Right lobe of liver (tissue), 4 donors: Measurements from ENCODE around the gene OXCT2.

ENCODE experiments used
- CTCF ChIP-seq, 4 donors: fragments of 200-600 bp in 3 of 4; fragments of 450-650 bp in 1 of 4; IDR thresholded peaks; one replicate each; pipeline versions ENCODE4 v1.5.1 to v1.8.0; 2016 to 2022; ENCODE audit warnings: antibody characterized with exemption in 4 of 4, mild to moderate bottlenecking in 2 of 4
- POLR2A ChIP-seq: fragments of 450-650 bp; IDR thresholded peaks from one replicate; pipeline ENCODE4 v1.6.1; 2017; ENCODE audit warnings: antibody characterized with exemption, mild to moderate bottlenecking
- donor health status: DM: no; HTN: no; CAD: no.
- donor health status: DM: no; HTN: no; CAD: no.
- donor health status: DM: no; HTN: yes; CAD: no.

- TF ChIP-seq CTCF (IDR thresholded peaks at IDR 0.05): no peak
- TF ChIP-seq POLR2A: no peak
These were observed 24.5 kb upstream of the OXCT2 start for GRCh38 chr1:39795651-39796050.
